WTC11 (cell line): ENCODE results near the gene MTHFD1L. TPM values are rescaled to one million over a fixed set of nuclear protein-coding genes. Genes with fewer than 3 reads are reported as not detected.
"Not testable (repeated sequence)": the region's sequence is repeated elsewhere in the genome, so short reads cannot be mapped to it uniquely, and the experiment has no call there.

Source experiments
- ATAC-seq: fragments of 200-7000 bp; cut with Tn5 transposase; 2 replicates; pipeline ENCODE4 v1.10.0; 2021; ENCODE audit warnings: mild to moderate bottlenecking, moderate library complexity
- CTCF ChIA-PET: fragments of 300-600 bp; sonication (Branson Sonifier 250); formaldehyde crosslinking; loops from one replicate; lab custom pipeline; 2021; ENCODE audit warnings: antibody characterized with exemption; lab: Charles Lee
- POLR2A ChIA-PET: fragments of 350-600 bp; sonication (Branson Sonifier 250); formaldehyde crosslinking; loops from one replicate; lab custom pipeline; 2021; ENCODE audit warnings: antibody characterized with exemption; lab: Charles Lee
- DNase-seq: peaks from one replicate; pipeline ENCODE4 v3.0.0; 2021; ENCODE audit warnings: low spot score
- H3K27ac Mint-ChIP-seq: 2 replicates; pipeline ENCODE4 v1.8.0; 2021; ENCODE audit warnings: mixed read lengths
- H3K27me3 Mint-ChIP-seq: 2 replicates; pipeline ENCODE4 v1.8.0; 2021; ENCODE audit warnings: low read depth, mild to moderate bottlenecking, moderate library complexity, mixed read lengths
- H3K36me3 Mint-ChIP-seq: 2 replicates; pipeline ENCODE4 v1.8.0; 2021; ENCODE audit warnings: mixed read lengths
- H3K4me1 Mint-ChIP-seq: 2 replicates; pipeline ENCODE4 v1.8.0; 2022; ENCODE audit warnings: mixed read lengths
- H3K4me3 Mint-ChIP-seq: 2 replicates; pipeline ENCODE4 v1.8.0; 2021; ENCODE audit warnings: mild to moderate bottlenecking, moderate library complexity, mixed read lengths
- H3K9me3 Mint-ChIP-seq: 2 replicates; pipeline ENCODE4 v1.8.0; 2021; ENCODE audit warnings: mixed read lengths
- ATF1 ChIP-seq: sonication (generic); formaldehyde crosslinking; IDR thresholded peaks from 2 replicates; pipeline ENCODE4 v1.8.1; 2023; ENCODE audit warnings: mild to moderate bottlenecking, moderate library complexity, missing genetic modification reagents
- CREM ChIP-seq: sonication (generic); formaldehyde crosslinking; IDR thresholded peaks from 2 replicates; pipeline ENCODE4 v1.8.1; 2022; ENCODE audit warnings: mild to moderate bottlenecking, missing genetic modification reagents, moderate library complexity
- E2F1 ChIP-seq: sonication (generic); formaldehyde crosslinking; IDR thresholded peaks from 2 replicates; pipeline ENCODE4 v1.8.0; 2022; ENCODE audit warnings: mild to moderate bottlenecking, missing genetic modification reagents
- E2F5 ChIP-seq: sonication (generic); formaldehyde crosslinking; IDR thresholded peaks from 2 replicates; pipeline ENCODE4 v1.8.1; 2022; ENCODE audit warnings: mild to moderate bottlenecking, moderate library complexity, missing genetic modification reagents
- ELF4 ChIP-seq: sonication (generic); formaldehyde crosslinking; IDR thresholded peaks from 2 replicates; pipeline ENCODE4 v1.8.1; 2022; ENCODE audit warnings: low read depth, mild to moderate bottlenecking, moderate library complexity, missing genetic modification reagents
- FOXP1 ChIP-seq: sonication (generic); formaldehyde crosslinking; IDR thresholded peaks from 2 replicates; pipeline ENCODE4 v1.8.0; 2022; ENCODE audit warnings: missing genetic modification reagents, mild to moderate bottlenecking, moderate library complexity, borderline replicate concordance
- GABPB1 ChIP-seq: sonication (generic); formaldehyde crosslinking; IDR thresholded peaks from 2 replicates; pipeline ENCODE4 v1.8.1; 2023; ENCODE audit warnings: mild to moderate bottlenecking, missing genetic modification reagents
- NFATC4 ChIP-seq: fragments of 250-450 bp; sonication (Bioruptor Pico); IDR thresholded peaks from 2 replicates; pipeline ENCODE4 v1.9.0; 2021; ENCODE audit warnings: mild to moderate bottlenecking
- OVOL2 ChIP-seq: fragments of 250-450 bp; sonication (Bioruptor Pico); IDR thresholded peaks from 2 replicates; pipeline ENCODE4 v1.9.0; 2021; ENCODE audit warnings: mild to moderate bottlenecking, borderline replicate concordance
- SMAD4 ChIP-seq: sonication (generic); formaldehyde crosslinking; IDR thresholded peaks from 2 replicates; pipeline ENCODE4 v1.8.0; 2022; ENCODE audit warnings: mild to moderate bottlenecking, missing genetic modification reagents
- SP1 ChIP-seq: sonication (generic); formaldehyde crosslinking; conservative IDR thresholded peaks from 2 replicates; pipeline ENCODE4 v1.8.1; 2022; ENCODE audit warnings: missing genetic modification reagents
- TEAD1 ChIP-seq: sonication (generic); formaldehyde crosslinking; IDR thresholded peaks from 2 replicates; pipeline ENCODE4 v1.8.0; 2022; ENCODE audit warnings: mild to moderate bottlenecking, missing genetic modification reagents
- ZMAT4 ChIP-seq: fragments of 250-450 bp; sonication (Bioruptor Pico); IDR thresholded peaks from 2 replicates; pipeline ENCODE4 v1.9.0; 2021; ENCODE audit warnings: mild to moderate bottlenecking
- ZNF121 ChIP-seq: sonication (generic); formaldehyde crosslinking; IDR thresholded peaks from 2 replicates; pipeline ENCODE4 v1.8.0; 2023; ENCODE audit warnings: missing genetic modification reagents
- ZNF425 ChIP-seq: fragments of 250-450 bp; sonication (Bioruptor Pico); conservative IDR thresholded peaks from 2 replicates; pipeline ENCODE4 v1.9.0; 2021; ENCODE audit warnings: mild to moderate bottlenecking
- total RNA-seq: library from RNA; stranded (reverse); gene quantifications from 3 replicates; pipeline ENCODE4 v1.2.3, GENCODE V29; 2021

The MTHFD1L gene
- total RNA-seq, 1 experiment from 2014 or later: 104 TPM

GRCh38 chr6:150848400-150848799 lies 17.1 kb upstream of the MTHFD1L start (continued):
- TF ChIP-seq ZNF425 (CRISPR knock-in tag) (no peak), ELF4 (CRISPR knock-in tag) (no peak), TEAD1 (CRISPR knock-in tag) (no peak), SP1 (CRISPR knock-in tag) (no peak), E2F5 (no peak), OVOL2 (no peak), ZNF121 (no peak), ZMAT4 (no peak), FOXP1 (CRISPR knock-in tag) (no peak), E2F1 (CRISPR knock-in tag) (no peak), NFATC4 (CRISPR knock-in tag) (no peak), SMAD4 (CRISPR knock-in tag) (no peak)

GRCh38 chr6:150854392-150854791 lies 11.1 kb upstream of the MTHFD1L start:
- H3K27me3 Mint-ChIP-seq, ATAC-seq, H3K36me3 Mint-ChIP-seq, POLR2A ChIA-PET, H3K4me3 Mint-ChIP-seq, H3K27ac Mint-ChIP-seq, DNase-seq, CTCF ChIA-PET: not testable (repeated sequence)
- Mint-ChIP-seq H3K4me1 (peaks cover 27% of the 10 kb centered on the region), H3K9me3 (peaks cover 16% of the 10 kb centered on the region)

GRCh38 chr6:150855171-150855570 lies 10.3 kb upstream of the MTHFD1L start:
- ATAC-seq, H3K27ac Mint-ChIP-seq, DNase-seq, H3K4me3 Mint-ChIP-seq, H3K27me3 Mint-ChIP-seq, H3K36me3 Mint-ChIP-seq, POLR2A ChIA-PET: not testable (repeated sequence)
- Mint-ChIP-seq H3K4me1 (peaks cover 27% of the 10 kb centered on the region), H3K9me3 (peaks cover 11% of the 10 kb centered on the region)
- CTCF ChIA-PET: interaction anchor here (1.0 to 1.7 kb wide), 2 partner anchors 37 to 169 kb away, joined by 4 to 5 read pairs; no protein-coding TSS in a partner anchor

- ATAC-seq (no peak; the same call in 1 of the 2 replicates), DNase-seq (no peak)
- TF ChIP-seq GABPB1 (no peak), ATF1 (CRISPR knock-in tag) (no peak), CREM (CRISPR knock-in tag) (no peak)
- Mint-ChIP-seq H3K27me3 (peaks cover 6% of the 10 kb centered on the region), H3K36me3 (peaks cover 6% of the 10 kb centered on the region), H3K4me1 (peaks cover 27% of the 10 kb centered on the region), H3K27ac (peak overlapping the region; percentile 62; the same call in 1 of the 2 replicates), H3K9me3 (peaks cover 11% of the 10 kb centered on the region), H3K4me3 (no peak overlapping the region)
- ChIA-PET CTCF (interaction anchor here (1.0 to 1.7 kb wide), 2 partner anchors 40 to 171 kb away, joined by 3 to 5 read pairs; no protein-coding TSS in a partner anchor), POLR2A (no interaction called here)
These were observed 8.2 kb upstream of the MTHFD1L start for GRCh38 chr6:150857062-150857944.
